HCT116 (cell line): Measurements from ENCODE around the gene NECAB3.

Source experiments
- EZH2phosphoT487 ChIP-seq: fragments of 200-600 bp; IDR thresholded peaks from 2 replicates; pipeline ENCODE4 v1.6.1; 2018; ENCODE audit warnings: antibody characterized with exemption, borderline replicate concordance
- FOSL1 ChIP-seq: IDR thresholded peaks from 2 replicates; pipeline ENCODE4 v1.6.1; 2012; ENCODE audit warnings: low read depth
- POLR2AphosphoS5 ChIP-seq: IDR thresholded peaks from 2 replicates; pipeline ENCODE4 v1.6.1; 2011; ENCODE audit warnings: mild to moderate bottlenecking, low read depth, low read length, moderate library complexity
- REST ChIP-seq: IDR thresholded peaks from 2 replicates; pipeline ENCODE4 v1.6.1; 2012; ENCODE audit warnings: low read depth
- TCF7L2 ChIP-seq: IDR thresholded peaks from 2 replicates; pipeline ENCODE4 v1.7.0; 2011; ENCODE audit warnings: borderline replicate concordance, inconsistent platforms; ENCODE audit not compliant: insufficient read depth, insufficient read length; ENCODE audit errors: extremely low read depth
- ZBTB33 ChIP-seq: IDR thresholded peaks from 2 replicates; pipeline ENCODE4 v1.6.1; 2011; ENCODE audit warnings: mild to moderate bottlenecking, low read length, moderate library complexity; ENCODE audit not compliant: insufficient replicate concordance; ENCODE audit errors: extremely low read depth

- TF ChIP-seq POLR2AphosphoS5 = peak; percentile 38; the same call in 1 of the 2 replicates
- no peak for TF ChIP-seq FOSL1
- TF ChIP-seq ZBTB33 = no peak
- no peak for TF ChIP-seq REST
- no peak for TF ChIP-seq EZH2phosphoT487
- no peak for TF ChIP-seq TCF7L2
Observed at GRCh38 chr20:33653218-33653899, 20.9 kb downstream of the NECAB3 start.
